ENCODE data around the gene GINS3.

The GINS3 gene

GRCh38 chr16:58448890-58449289 lies 56.6 kb downstream of the GINS3 start:
- H3K4me3 ChIP-seq (ENCODE audit: extremely low read depth, insufficient read depth, low read length, poor library complexity, severe bottlenecking): no peak overlapping the region
- H3K36me3 ChIP-seq (ENCODE audit: control insufficient read depth, insufficient read depth, low read length): no peaks in the 10 kb centered on the region
- WGBS, 2 experiments (ENCODE audit: insufficient coverage in 2 of 2): no CpG with 5 or more reads among the region's 2 CpGs
- no peak overlapping the region for H3K27ac ChIP-seq (ENCODE audit: low read depth, low read length, severe bottlenecking)
- H3K4me1 ChIP-seq (ENCODE audit: control insufficient read depth, insufficient read depth, low read length, poor library complexity, severe bottlenecking): no peaks in the 10 kb centered on the region
- H3K9me3 ChIP-seq (ENCODE audit: control insufficient read depth, low read length): no peaks in the 10 kb centered on the region

DNA sequence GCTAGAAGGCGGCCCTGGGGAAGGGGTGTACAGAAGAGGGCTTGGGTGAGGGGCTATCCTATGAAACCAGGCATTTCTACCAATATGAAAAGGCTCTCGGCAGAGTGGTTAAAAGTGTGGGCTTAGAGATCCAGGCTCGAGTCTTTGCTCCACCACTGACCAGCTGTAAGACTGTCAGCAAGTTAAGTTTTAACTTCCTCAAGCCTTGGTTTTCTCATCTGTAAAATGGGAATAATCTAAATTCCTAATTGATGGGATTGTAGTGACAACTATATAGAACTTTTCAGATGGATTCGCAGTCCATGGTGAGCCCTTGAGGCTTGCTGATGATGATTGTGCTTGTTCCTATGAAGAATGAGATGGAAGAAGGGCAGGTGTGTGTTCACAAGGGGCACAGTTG lies 57.0 kb downstream of the GINS3 start:
- H3K27ac ChIP-seq (ENCODE audit: low read depth, low read length, severe bottlenecking): no peak overlapping the region
- WGBS, 2 experiments (ENCODE audit: insufficient coverage in 2 of 2): 69 to 76% methylated on average over 2 to 4 of the region's 4 CpGs
- H3K4me1 ChIP-seq (ENCODE audit: control insufficient read depth, insufficient read depth, low read length, poor library complexity, severe bottlenecking): no peaks in the 10 kb centered on the region
- H3K9me3 ChIP-seq (ENCODE audit: control insufficient read depth, low read length): no peaks in the 10 kb centered on the region
- H3K36me3 ChIP-seq (ENCODE audit: control insufficient read depth, insufficient read depth, low read length): no peaks in the 10 kb centered on the region
- H3K4me3 ChIP-seq (ENCODE audit: extremely low read depth, insufficient read depth, low read length, poor library complexity, severe bottlenecking): no peak overlapping the region

- no peaks in the 10 kb centered on the region for H3K36me3 ChIP-seq (ENCODE audit: control insufficient read depth, insufficient read depth, low read length)
- no peak overlapping the region for H3K27ac ChIP-seq (ENCODE audit: low read depth, low read length, severe bottlenecking)
- H3K9me3 ChIP-seq (ENCODE audit: control insufficient read depth, low read length): no peaks in the 10 kb centered on the region
- WGBS, 2 experiments (ENCODE audit: insufficient coverage in 2 of 2): 84 to 94% methylated on average over 3 of the region's 5 CpGs
- H3K4me3 ChIP-seq (ENCODE audit: extremely low read depth, insufficient read depth, low read length, poor library complexity, severe bottlenecking): no peak overlapping the region
- H3K4me1 ChIP-seq (ENCODE audit: control insufficient read depth, insufficient read depth, low read length, poor library complexity, severe bottlenecking): no peaks in the 10 kb centered on the region
Measured at GRCh38 chr16:58449768-58450167, 57.5 kb downstream of the GINS3 start.

GRCh38 chr16:58450590-58450989 lies 58.3 kb downstream of the GINS3 start:
- no peaks in the 10 kb centered on the region for H3K36me3 ChIP-seq (ENCODE audit: control insufficient read depth, insufficient read depth, low read length)
- WGBS, 2 experiments (ENCODE audit: insufficient coverage in 2 of 2): 78 to 94% methylated on average over 2 to 5 of the region's 7 CpGs
- H3K27ac ChIP-seq (ENCODE audit: low read depth, low read length, severe bottlenecking): no peak overlapping the region
- no peaks in the 10 kb centered on the region for H3K4me1 ChIP-seq (ENCODE audit: control insufficient read depth, insufficient read depth, low read length, poor library complexity, severe bottlenecking)
- no peak overlapping the region for H3K4me3 ChIP-seq (ENCODE audit: extremely low read depth, insufficient read depth, low read length, poor library complexity, severe bottlenecking)
- no peaks in the 10 kb centered on the region for H3K9me3 ChIP-seq (ENCODE audit: control insufficient read depth, low read length)

GRCh38 chr16:58451265-58451689 lies 59.0 kb downstream of the GINS3 start:
- H3K9me3 ChIP-seq (ENCODE audit: control insufficient read depth, low read length): no peaks in the 10 kb centered on the region
- peaks cover 5% of the 10 kb centered on the region for H3K4me1 ChIP-seq (ENCODE audit: control insufficient read depth, insufficient read depth, low read length, poor library complexity, severe bottlenecking)
- no peak overlapping the region for H3K27ac ChIP-seq (ENCODE audit: low read depth, low read length, severe bottlenecking)
- H3K36me3 ChIP-seq (ENCODE audit: control insufficient read depth, insufficient read depth, low read length): no peaks in the 10 kb centered on the region
- H3K4me3 ChIP-seq (ENCODE audit: extremely low read depth, insufficient read depth, low read length, poor library complexity, severe bottlenecking): no peak overlapping the region
- WGBS, 2 experiments (ENCODE audit: insufficient coverage in 2 of 2): 77 to 86% methylated on average over 2 to 3 of the region's 3 CpGs

DNA sequence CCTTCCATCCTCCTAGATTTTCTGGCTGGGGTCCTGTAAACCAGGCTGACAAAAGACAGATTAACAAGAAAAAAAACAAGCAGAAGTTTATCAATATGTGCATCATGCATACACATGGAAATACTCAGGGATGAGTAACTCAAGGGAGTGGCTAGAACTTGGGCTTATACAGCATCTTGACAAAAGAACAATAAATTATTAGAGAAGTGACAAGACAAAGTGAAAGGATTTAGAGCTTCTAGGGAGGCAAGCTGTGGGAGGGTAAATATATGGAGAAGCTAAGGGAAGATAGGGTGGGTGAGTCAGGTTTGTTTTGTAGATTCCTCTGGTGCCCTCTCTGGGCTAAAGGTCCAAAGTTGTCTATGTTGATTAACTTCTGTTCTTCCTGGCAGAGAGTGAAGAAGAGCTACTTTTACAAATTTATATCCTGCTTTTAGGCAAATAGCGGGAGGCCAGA lies 59.7 kb downstream of the GINS3 start:
- no CpG with 5 or more reads among the region's 1 CpG for WGBS, 2 experiments (ENCODE audit: insufficient coverage in 2 of 2)
- no peak overlapping the region for H3K27ac ChIP-seq (ENCODE audit: low read depth, low read length, severe bottlenecking)
- no peaks in the 10 kb centered on the region for H3K36me3 ChIP-seq (ENCODE audit: control insufficient read depth, insufficient read depth, low read length)
- peaks cover 12% of the 10 kb centered on the region for H3K4me1 ChIP-seq (ENCODE audit: control insufficient read depth, insufficient read depth, low read length, poor library complexity, severe bottlenecking)
- no peak overlapping the region for H3K4me3 ChIP-seq (ENCODE audit: extremely low read depth, insufficient read depth, low read length, poor library complexity, severe bottlenecking)
- no peaks in the 10 kb centered on the region for H3K9me3 ChIP-seq (ENCODE audit: control insufficient read depth, low read length)

- no peaks in the 10 kb centered on the region for H3K36me3 ChIP-seq (ENCODE audit: control insufficient read depth, insufficient read depth, low read length)
- H3K4me1 ChIP-seq (ENCODE audit: control insufficient read depth, insufficient read depth, low read length, poor library complexity, severe bottlenecking): peaks cover 15% of the 10 kb centered on the region
- no peak overlapping the region for H3K4me3 ChIP-seq (ENCODE audit: extremely low read depth, insufficient read depth, low read length, poor library complexity, severe bottlenecking)
- 95 to 100% methylated on average over 2 to 3 of the region's 3 CpGs for WGBS, 2 experiments (ENCODE audit: insufficient coverage in 2 of 2)
- H3K9me3 ChIP-seq (ENCODE audit: control insufficient read depth, low read length): no peaks in the 10 kb centered on the region
- H3K27ac ChIP-seq (ENCODE audit: low read depth, low read length, severe bottlenecking): no peak overlapping the region
Measured at GRCh38 chr16:58452640-58453039, 60.4 kb downstream of the GINS3 start.

- no peaks in the 10 kb centered on the region for H3K36me3 ChIP-seq (ENCODE audit: control insufficient read depth, insufficient read depth, low read length)
- 71 to 80% methylated on average over 1 of the region's 2 CpGs for WGBS, 2 experiments (ENCODE audit: insufficient coverage in 2 of 2)
- peaks cover 24% of the 10 kb centered on the region for H3K4me1 ChIP-seq (ENCODE audit: control insufficient read depth, insufficient read depth, low read length, poor library complexity, severe bottlenecking)
- H3K4me3 ChIP-seq (ENCODE audit: extremely low read depth, insufficient read depth, low read length, poor library complexity, severe bottlenecking): no peak overlapping the region
- no peak overlapping the region for H3K27ac ChIP-seq (ENCODE audit: low read depth, low read length, severe bottlenecking)
- H3K9me3 ChIP-seq (ENCODE audit: control insufficient read depth, low read length): no peaks in the 10 kb centered on the region
Measured at GRCh38 chr16:58454178-58454577, 61.9 kb downstream of the GINS3 start.

DNA sequence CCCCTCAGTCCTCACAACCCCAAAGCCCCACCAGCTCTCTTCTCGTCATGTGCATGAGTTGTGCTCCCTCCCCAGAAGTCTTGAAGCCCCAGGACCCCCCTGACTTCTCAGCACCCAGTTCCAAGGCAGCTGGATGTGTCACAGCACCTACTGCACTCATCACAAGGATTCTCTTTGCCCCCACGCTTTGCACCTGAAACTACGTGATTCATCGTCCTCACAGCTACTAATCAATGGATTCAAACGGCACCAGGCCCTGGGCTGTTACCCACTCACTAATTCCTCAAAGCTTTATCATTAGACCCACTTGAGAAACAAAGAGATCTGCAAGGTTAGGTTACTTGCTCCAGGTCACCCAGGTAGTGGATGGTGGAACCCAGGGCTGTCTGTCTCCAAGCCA lies 62.6 kb downstream of the GINS3 start:
- no peak overlapping the region for H3K4me3 ChIP-seq (ENCODE audit: extremely low read depth, insufficient read depth, low read length, poor library complexity, severe bottlenecking)
- no peaks in the 10 kb centered on the region for H3K36me3 ChIP-seq (ENCODE audit: control insufficient read depth, insufficient read depth, low read length)
- 94% methylated on average over 3 to 5 of the region's 5 CpGs for WGBS, 2 experiments (ENCODE audit: insufficient coverage in 2 of 2)
- H3K9me3 ChIP-seq (ENCODE audit: control insufficient read depth, low read length): no peaks in the 10 kb centered on the region
- H3K27ac ChIP-seq (ENCODE audit: low read depth, low read length, severe bottlenecking): no peak overlapping the region
- peaks cover 25% of the 10 kb centered on the region for H3K4me1 ChIP-seq (ENCODE audit: control insufficient read depth, insufficient read depth, low read length, poor library complexity, severe bottlenecking)

Data from mesodermal cell (in vitro differentiated cells).